Liver (tissue), 3 donors: Measurements from ENCODE around the gene LRRN1.

Experiments
- CTCF ChIP-seq: fragments of 150-350 bp; IDR thresholded peaks from 2 replicates; pipeline ENCODE4 v1.5.1; 2017; ENCODE audit warnings: improper control_type of control experiment, low read depth, low read length; ENCODE audit not compliant: missing input control
- EGR1 ChIP-seq, 2 donors: IDR thresholded peaks; 2 replicates each; pipeline ENCODE4 v1.6.1; 2016 to 2018; ENCODE audit warnings: antibody characterized with exemption in 2 of 2, low read depth in 2 of 2
- FOXA1 ChIP-seq: IDR thresholded peaks from 2 replicates; pipeline ENCODE4 v1.6.1; 2016; ENCODE audit warnings: antibody characterized with exemption
- HNF4G ChIP-seq: IDR thresholded peaks from 2 replicates; pipeline ENCODE4 v1.6.1; 2016; ENCODE audit warnings: antibody characterized with exemption
- JUND ChIP-seq, 2 donors: IDR thresholded peaks; 2 replicates each; pipeline ENCODE4 v1.6.1; 2016; ENCODE audit warnings: antibody characterized with exemption in 2 of 2
- MAX ChIP-seq: IDR thresholded peaks from 2 replicates; pipeline ENCODE4 v1.6.1; 2016; ENCODE audit warnings: antibody characterized with exemption
- NR2F2 ChIP-seq: IDR thresholded peaks from 2 replicates; pipeline ENCODE4 v1.6.1; 2016; ENCODE audit warnings: antibody characterized with exemption
- RAD21 ChIP-seq, 2 donors: IDR thresholded peaks; 2 replicates each; pipeline ENCODE4 v1.6.1; 2016; ENCODE audit warnings: antibody characterized with exemption in 2 of 2, mild to moderate bottlenecking in 2 of 2
- REST ChIP-seq: IDR thresholded peaks from 2 replicates; pipeline ENCODE4 v1.6.1; 2016; ENCODE audit warnings: antibody characterized with exemption, mild to moderate bottlenecking
- RXRA ChIP-seq, 2 donors: IDR thresholded peaks; 2 replicates each; pipeline ENCODE4 v1.6.1; 2017 to 2018; ENCODE audit warnings: antibody characterized with exemption in 2 of 2, mild to moderate bottlenecking in 1 of 2
- SP1 ChIP-seq: IDR thresholded peaks from 2 replicates; pipeline ENCODE4 v1.6.1; 2018; ENCODE audit warnings: antibody characterized with exemption, mild to moderate bottlenecking
- TAF1 ChIP-seq: conservative IDR thresholded peaks from 2 replicates; pipeline ENCODE4 v1.6.1; 2016; ENCODE audit warnings: antibody characterized with exemption, mild to moderate bottlenecking
- YY1 ChIP-seq: IDR thresholded peaks from 2 replicates; pipeline ENCODE4 v1.6.1; 2016; ENCODE audit warnings: antibody characterized with exemption, mild to moderate bottlenecking
- ZBTB33 ChIP-seq: IDR thresholded peaks from 2 replicates; pipeline ENCODE4 v1.6.1; 2016; ENCODE audit warnings: antibody characterized with exemption
- donor health status: healthy.
- donor health status: healthy.

- TF ChIP-seq RXRA (IDR thresholded peaks at IDR 0.05) (no peak), CTCF (no peak), SP1 (no peak), TAF1 (no peak), REST (no peak), JUND (IDR thresholded peaks at IDR 0.05) (no peak), MAX (no peak), HNF4G (no peak), FOXA1 (no peak), ZBTB33 (no peak), YY1 (no peak), NR2F2 (no peak), RAD21 (IDR thresholded peaks at IDR 0.05) (no peak), EGR1 (IDR thresholded peaks at IDR 0.05; ENCODE audit: low read depth in 2 of 2) (no peak)
These were observed 22.6 kb upstream of the LRRN1 start for GRCh38 chr3:3776607-3777006.
